ENCODE measurements around the gene IL5RA. TPM values are rescaled to one million over a fixed set of nuclear protein-coding genes. Genes with fewer than 3 reads are reported as not detected.

Gene IL5RA
- total and polyA plus RNA-seq, 9 of the 15 experiments (the other 6 are each of a cell fraction or from before 2014, with no cell fraction given): 0.07 to 0.28 (median 0.14) TPM; not detected in 4

DNA sequence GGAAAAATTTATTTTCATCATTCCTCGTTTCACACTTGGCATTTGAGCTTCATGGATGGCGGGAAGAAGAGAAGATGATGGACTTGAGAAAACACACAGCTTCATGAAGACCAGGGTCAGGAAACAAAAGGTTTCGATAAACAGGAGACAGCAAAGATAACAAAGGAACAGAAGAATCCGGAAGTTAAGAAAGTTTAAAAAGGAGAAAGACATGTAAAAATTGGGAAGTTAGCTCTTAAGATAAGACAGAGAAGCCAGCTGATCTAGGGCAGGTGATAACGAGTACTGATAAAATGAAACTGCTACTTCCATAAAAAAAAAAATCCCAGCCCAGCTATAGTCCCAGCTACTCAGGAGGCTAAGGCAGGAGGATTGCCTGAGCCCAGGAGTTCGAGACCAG lies 23.9 kb downstream of the IL5RA start (continued):
- no peak for TF ChIP-seq MITF (IDR thresholded peaks at IDR 0.05)
- TF ChIP-seq SOX6 (IDR thresholded peaks at IDR 0.05): peak; percentile 89; the same call in 1 of the 2 replicates
- TF ChIP-seq ELF1 (tag; IDR thresholded peaks at IDR 0.05): peak; percentile 41; the same call in 1 of the 2 replicates
- TF ChIP-seq PTRF (tag; IDR thresholded peaks at IDR 0.05): no peak
- TF ChIP-seq ZFPM2 (CRISPR knock-in tag; IDR thresholded peaks at IDR 0.05): no peak
- peak; percentile 20; the same call in 1 of the 2 replicates for TF ChIP-seq MTA1 (IDR thresholded peaks at IDR 0.05; ENCODE audit: borderline replicate concordance)
- TF ChIP-seq, protein P1, sequence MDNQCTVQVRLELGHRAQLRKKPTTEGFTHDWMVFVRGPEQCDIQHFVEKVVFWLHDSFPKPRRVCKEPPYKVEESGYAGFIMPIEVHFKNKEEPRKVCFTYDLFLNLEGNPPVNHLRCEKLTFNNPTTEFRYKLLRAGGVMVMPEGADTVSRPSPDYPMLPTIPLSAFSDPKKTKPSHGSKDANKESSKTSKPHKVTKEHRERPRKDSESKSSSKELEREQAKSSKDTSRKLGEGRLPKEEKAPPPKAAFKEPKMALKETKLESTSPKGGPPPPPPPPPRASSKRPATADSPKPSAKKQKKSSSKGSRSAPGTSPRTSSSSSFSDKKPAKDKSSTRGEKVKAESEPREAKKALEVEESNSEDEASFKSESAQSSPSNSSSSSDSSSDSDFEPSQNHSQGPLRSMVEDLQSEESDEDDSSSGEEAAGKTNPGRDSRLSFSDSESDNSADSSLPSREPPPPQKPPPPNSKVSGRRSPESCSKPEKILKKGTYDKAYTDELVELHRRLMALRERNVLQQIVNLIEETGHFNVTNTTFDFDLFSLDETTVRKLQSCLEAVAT (IDR thresholded peaks at IDR 0.05): no peak

DNA sequence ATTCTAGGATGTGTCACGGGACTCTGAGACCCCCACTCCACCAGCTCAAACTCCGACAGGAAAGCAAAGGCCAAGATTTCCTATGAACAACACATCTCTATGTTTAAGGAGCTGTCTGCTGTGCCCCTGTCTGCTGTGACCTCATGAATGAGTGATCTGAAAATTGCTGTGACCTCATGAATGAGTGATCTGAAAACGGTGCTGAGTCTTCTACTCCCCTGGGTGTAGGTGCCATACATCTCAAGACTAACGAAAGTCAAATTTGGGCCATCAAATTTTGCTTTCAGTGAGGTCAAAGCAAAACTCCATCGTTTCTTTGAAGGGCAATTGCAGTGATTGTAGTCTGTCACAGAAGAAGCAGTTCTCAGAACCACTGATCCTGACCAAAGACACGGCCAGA lies 24.4 kb downstream of the IL5RA start:
- no peak for ATAC-seq
- Histone ChIP-seq H3K27me3 (ENCODE audit: control insufficient read depth in 2 of 2, insufficient read depth in 2 of 2, low read length in 2 of 2) (no peaks in the 10 kb centered on the region), H2AFZ (ENCODE audit: low read depth, low read length) (no peak overlapping the region), H3K9me1 (ENCODE audit: control insufficient read depth, insufficient read depth, low read length) (no peaks in the 10 kb centered on the region), H3K4me3 (no peak overlapping the region), H3K9ac (ENCODE audit: insufficient read depth in 1 of 2, low read depth in 2 of 2, low read length in 2 of 2) (no peak overlapping the region), H3K9me3 (replicated peaks; ENCODE audit: control insufficient read depth, insufficient read depth, low read depth, low read length) (no peaks in the 10 kb centered on the region), H3K27ac (ENCODE audit: extremely low read depth, low read depth, low read length) (no peak overlapping the region), H3K79me2 (ENCODE audit: control insufficient read depth, insufficient read depth, low read length) (no peaks in the 10 kb centered on the region), H3K36me3 (ENCODE audit: control insufficient read depth, insufficient read depth, low read length) (no peaks in the 10 kb centered on the region), H3K4me1 (replicated peaks in 1 of 2; ENCODE audit: control insufficient read depth in 2 of 2, insufficient read depth in 2 of 2, low read length in 2 of 2) (peaks cover 0 to 7% of the 10 kb centered on the region in 2 experiments; a peak in 2 of 5 replicates), H3K4me2 (ENCODE audit: insufficient read depth, low read length) (no peak overlapping the region), H4K20me1 (replicated peaks; ENCODE audit: control insufficient read depth, insufficient read depth, low read length) (no peaks in the 10 kb centered on the region)
- BruUV-seq (replicated peaks): no TSS peak
- no peak for FAIRE-seq
- CTCF ChIA-PET (ENCODE audit: low intra/inter-chr PET ratio): no interaction called here
- in situ Hi-C loops (cut with MboI): no loop called here
- TF ChIP-seq SRSF1 (IDR thresholded peaks at IDR 0.05; ENCODE audit: low read depth, low read length) (no peak), ZNF644 (tag; IDR thresholded peaks at IDR 0.05; ENCODE audit: low read depth) (no peak), RBM22 (IDR thresholded peaks at IDR 0.05; ENCODE audit: low read depth, low read length, poor library complexity, severe bottlenecking) (no peak)
- TF ChIP-seq, protein P2, sequence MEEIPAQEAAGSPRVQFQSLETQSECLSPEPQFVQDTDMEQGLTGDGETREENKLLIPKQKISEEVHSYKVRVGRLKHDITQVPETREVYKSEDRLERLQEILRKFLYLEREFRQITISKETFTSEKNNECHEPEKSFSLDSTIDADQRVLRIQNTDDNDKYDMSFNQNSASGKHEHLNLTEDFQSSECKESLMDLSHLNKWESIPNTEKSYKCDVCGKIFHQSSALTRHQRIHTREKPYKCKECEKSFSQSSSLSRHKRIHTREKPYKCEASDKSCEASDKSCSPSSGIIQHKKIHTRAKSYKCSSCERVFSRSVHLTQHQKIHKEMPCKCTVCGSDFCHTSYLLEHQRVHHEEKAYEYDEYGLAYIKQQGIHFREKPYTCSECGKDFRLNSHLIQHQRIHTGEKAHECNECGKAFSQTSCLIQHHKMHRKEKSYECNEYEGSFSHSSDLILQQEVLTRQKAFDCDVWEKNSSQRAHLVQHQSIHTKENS (CRISPR knock-in tag; IDR thresholded peaks at IDR 0.05): no peak
- WGBS (ENCODE audit: insufficient coverage, low coverage, missing lambda C conversion rate): under 1% methylated on average over 6 of the region's 6 CpGs
- intact Hi-C loops (cut with micrococcal nuclease): no loop called here
- POLR2A ChIA-PET: interaction anchor here (0.5 to 1.0 kb wide), 3 partner anchors 9 to 44 kb away, joined by 3 read pairs; no protein-coding TSS in a partner anchor
- DNase-seq (ENCODE audit: extremely low read depth in 1 of 4, low spot score in 3 of 4): no peak

Measured in K562 (cell line).